Thyroid gland (tissue), 4 donors: Measurements from ENCODE around the gene HTD2.

Experiments
- CTCF ChIP-seq, 6 experiments: fragments of 200-600 bp in 3 of 6; fragments of 450-650 bp in 3 of 6; sonication (generic) in 3 of 6; IDR thresholded peaks; one replicate each; pipeline ENCODE4 v1.5.1; 2016 to 2019; ENCODE audit warnings: antibody characterized with exemption in 6 of 6, mild to moderate bottlenecking in 2 of 6, inconsistent platforms in 1 of 6, moderate library complexity in 1 of 6
- POLR2A ChIP-seq, 2 donors: fragments of 450-650 bp; IDR thresholded peaks; one replicate each; pipeline ENCODE4 v1.6.1; 2017; ENCODE audit warnings: antibody characterized with exemption in 2 of 2, mild to moderate bottlenecking in 2 of 2, moderate library complexity in 1 of 2

GRCh38 chr3:58355179-58355578 lies 48.9 kb downstream of the HTD2 start:
- TF ChIP-seq POLR2A (IDR thresholded peaks at IDR 0.05) (no peak), CTCF (IDR thresholded peaks at IDR 0.05) (no peak)
